HFF-Myc (cell line): Measurements from ENCODE around the gene GHSR.

Source experiments
- DNase-seq: peaks from one replicate; pipeline ENCODE4 v3.0.0-alpha.2; 2011; ENCODE audit warnings: low read depth; ENCODE audit errors: extremely low read depth
- H3K4me3 ChIP-seq: replicated peaks from 2 replicates; pipeline ENCODE4 v1.5.1; 2011; ENCODE audit warnings: low read depth, mild to moderate bottlenecking, control low read depth, low read length
- TF ChIP-seq, protein P1 (sequence below): IDR thresholded peaks from 2 replicates; pipeline ENCODE4 v1.5.1; 2012; ENCODE audit warnings: mild to moderate bottlenecking, low read depth, low read length, control low read depth; ENCODE audit errors: missing control alignments

GHSR gene

DNA sequence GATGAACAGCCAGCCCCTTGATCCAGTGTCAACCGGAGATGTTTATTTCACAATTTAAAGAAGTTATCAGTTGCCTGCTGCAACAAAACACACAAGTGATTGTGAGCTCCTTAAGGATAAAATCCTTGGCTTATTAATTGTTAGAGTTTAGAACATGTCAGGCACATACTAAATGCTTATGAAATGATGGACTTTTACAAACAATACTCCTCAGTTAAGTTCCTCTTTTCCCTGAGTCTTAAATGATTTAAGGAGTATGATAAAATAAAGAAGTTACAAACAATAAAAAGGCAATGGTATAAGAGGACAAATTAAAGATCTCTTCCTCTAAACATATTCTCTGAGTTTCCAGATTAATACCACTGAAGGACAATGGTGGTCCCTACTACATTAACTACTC lies 5.7 kb downstream of the GHSR start:
- H3K4me3 ChIP-seq = no peak overlapping the region
- TF ChIP-seq, protein P1, sequence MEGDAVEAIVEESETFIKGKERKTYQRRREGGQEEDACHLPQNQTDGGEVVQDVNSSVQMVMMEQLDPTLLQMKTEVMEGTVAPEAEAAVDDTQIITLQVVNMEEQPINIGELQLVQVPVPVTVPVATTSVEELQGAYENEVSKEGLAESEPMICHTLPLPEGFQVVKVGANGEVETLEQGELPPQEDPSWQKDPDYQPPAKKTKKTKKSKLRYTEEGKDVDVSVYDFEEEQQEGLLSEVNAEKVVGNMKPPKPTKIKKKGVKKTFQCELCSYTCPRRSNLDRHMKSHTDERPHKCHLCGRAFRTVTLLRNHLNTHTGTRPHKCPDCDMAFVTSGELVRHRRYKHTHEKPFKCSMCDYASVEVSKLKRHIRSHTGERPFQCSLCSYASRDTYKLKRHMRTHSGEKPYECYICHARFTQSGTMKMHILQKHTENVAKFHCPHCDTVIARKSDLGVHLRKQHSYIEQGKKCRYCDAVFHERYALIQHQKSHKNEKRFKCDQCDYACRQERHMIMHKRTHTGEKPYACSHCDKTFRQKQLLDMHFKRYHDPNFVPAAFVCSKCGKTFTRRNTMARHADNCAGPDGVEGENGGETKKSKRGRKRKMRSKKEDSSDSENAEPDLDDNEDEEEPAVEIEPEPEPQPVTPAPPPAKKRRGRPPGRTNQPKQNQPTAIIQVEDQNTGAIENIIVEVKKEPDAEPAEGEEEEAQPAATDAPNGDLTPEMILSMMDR = no peak
- DNase-seq = no peak

DNA sequence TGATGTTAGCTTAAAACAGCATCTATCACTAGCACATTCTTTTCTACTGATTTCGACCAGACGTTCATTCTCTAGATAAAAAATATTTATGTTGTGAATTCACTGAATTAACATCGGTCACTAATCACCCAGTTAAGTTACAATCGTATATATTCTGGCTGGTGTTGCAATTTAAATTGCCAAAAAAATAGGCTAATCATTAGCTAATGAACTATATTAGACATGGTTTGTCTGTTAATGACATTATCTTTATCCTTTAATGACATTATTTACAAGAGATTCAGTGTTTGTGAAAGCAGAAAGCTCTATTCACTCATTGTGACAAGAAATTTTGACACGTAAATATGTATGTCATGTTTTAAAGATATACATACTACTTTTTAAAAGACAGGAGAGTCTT lies 6.7 kb downstream of the GHSR start:
- no peak overlapping the region for H3K4me3 ChIP-seq
- TF ChIP-seq, protein P1 = no peak
- no peak for DNase-seq

DNA sequence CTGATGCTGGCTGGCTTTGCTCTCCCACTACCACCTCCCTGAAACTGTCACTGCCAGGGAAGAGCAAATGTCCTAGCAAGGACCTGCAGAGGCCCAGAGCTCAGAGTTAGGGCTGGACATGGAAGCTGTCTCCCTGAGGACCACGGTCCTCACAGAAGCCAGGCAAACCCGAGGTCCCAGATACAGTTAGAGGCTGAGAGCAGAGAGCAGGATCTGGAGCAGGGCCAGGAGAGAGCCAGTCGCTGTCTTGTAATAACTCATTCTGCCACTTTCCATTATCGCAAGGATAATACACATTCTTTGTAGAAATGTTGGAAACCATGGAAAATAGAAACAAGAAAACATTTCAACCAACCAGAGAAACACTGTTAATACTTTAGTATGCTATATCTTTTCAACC lies 10.1 kb downstream of the GHSR start:
- TF ChIP-seq, protein P1 = no peak
- DNase-seq = no peak
- no peak overlapping the region for H3K4me3 ChIP-seq

DNA sequence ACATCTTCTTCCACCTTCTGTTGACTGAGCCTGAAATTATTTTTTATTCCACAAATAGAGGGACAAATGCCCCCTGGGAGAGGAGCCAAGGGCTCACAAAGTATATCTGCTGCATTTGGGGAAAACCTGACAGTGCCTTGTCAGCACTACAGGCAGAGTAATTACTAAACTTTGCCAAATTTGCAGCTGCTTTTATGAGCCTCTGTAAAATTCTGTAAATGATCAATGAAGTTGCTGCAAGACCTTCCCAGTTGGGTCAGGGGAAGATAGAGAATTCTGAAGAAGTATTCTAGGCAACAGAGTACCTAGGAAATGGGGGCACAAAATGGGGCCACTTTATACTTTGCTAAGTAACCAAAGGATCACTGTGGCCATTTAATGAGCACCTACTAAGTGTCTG lies 10.5 kb downstream of the GHSR start:
- H3K4me3 ChIP-seq = no peak overlapping the region
- DNase-seq = no peak
- TF ChIP-seq, protein P1 = no peak

DNA sequence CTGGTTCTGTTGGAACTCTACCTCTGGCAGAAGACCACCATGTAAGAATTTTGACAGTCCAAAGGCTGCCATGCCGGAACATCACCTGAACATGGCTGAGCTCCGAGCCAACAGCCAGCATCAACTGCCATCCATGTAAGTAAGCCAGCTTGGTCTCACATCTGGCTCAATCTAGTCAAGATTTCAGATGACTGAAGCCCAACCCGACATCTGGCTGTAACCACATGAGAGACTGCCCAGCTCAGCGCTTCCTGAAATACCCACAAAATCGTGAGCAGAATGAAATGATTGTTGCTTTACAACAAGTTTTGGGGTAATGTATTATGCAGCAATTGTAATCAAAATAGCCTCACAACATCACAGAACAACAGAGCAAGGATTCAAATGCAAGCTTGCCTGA lies 32.9 kb downstream of the GHSR start:
- TF ChIP-seq, protein P1 = no peak
- DNase-seq = peak; percentile 7
- no peak overlapping the region for H3K4me3 ChIP-seq

DNA sequence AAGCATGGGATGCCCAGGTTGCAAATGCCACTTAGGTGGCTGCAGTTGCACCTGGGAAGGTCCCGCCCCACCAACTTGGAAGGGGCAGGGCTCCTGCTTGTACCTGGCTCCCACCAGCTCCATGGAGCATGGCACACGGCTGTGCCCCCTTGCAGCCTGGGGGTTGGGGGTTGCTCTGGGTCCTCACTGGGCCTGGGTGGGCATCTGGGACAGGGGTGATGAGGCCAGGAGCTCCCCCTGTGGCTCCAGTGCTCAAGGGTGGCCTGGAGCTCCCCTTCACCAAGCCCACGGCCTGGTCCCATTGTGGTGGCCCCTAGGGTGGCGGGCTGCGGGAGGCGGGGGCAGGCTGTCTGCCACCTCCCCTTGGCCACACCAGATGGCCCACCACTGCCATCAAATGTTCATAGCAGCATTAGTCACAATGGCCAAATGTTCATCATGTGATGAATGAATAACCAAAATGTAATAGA lies 36.7 kb downstream of the GHSR start:
- TF ChIP-seq, protein P1 = no peak
- DNase-seq = no peak
- H3K4me3 ChIP-seq = no peak overlapping the region
